Astrocyte (in vitro differentiated cells and primary cell): ENCODE results near the gene SETDB2. TPM values are rescaled to one million over a fixed set of nuclear protein-coding genes. Genes with fewer than 3 reads are reported as not detected.
A peak's percentile ranks its signal among the peaks of the same experiment; 100 is the strongest.

Experiments
- DNase-seq: peaks from one replicate; pipeline ENCODE4 v3.0.0-alpha.2; 2010; ENCODE audit warnings: low read depth
- FAIRE-seq: peaks from 2 replicates; lab custom pipeline; 2011; peaks lifted over from hg19 to GRCh38; lab: Jason Lieb, UNC
- H2AFZ ChIP-seq: 2 replicates; pipeline ENCODE4 v1.6.0; 2012; ENCODE audit warnings: low read depth, low read length, inconsistent platforms
- H3K27ac ChIP-seq: 2 replicates; pipeline ENCODE4 v1.5.1; 2011; ENCODE audit warnings: low read depth, low read length, inconsistent platforms
- H3K27me3 ChIP-seq: 2 replicates; pipeline ENCODE4 v1.6.0; 2011; ENCODE audit warnings: low read length, inconsistent platforms; ENCODE audit not compliant: insufficient read depth
- H3K36me3 ChIP-seq: 2 replicates; pipeline ENCODE4 v1.5.1; 2011; ENCODE audit warnings: low read length, inconsistent platforms; ENCODE audit not compliant: insufficient read depth
- H3K4me1 ChIP-seq: 2 replicates; pipeline ENCODE4 v1.5.1; 2011; ENCODE audit warnings: low read length, inconsistent platforms; ENCODE audit not compliant: insufficient read depth
- H3K4me2 ChIP-seq: 2 replicates; pipeline ENCODE4 v1.6.0; 2012; ENCODE audit warnings: low read length, inconsistent platforms
- H3K4me3 ChIP-seq: 2 replicates; pipeline ENCODE4 v1.5.1; 2011; ENCODE audit warnings: low read depth, mild to moderate bottlenecking, low read length, inconsistent platforms; ENCODE audit not compliant: insufficient read depth
- H3K79me2 ChIP-seq: 2 replicates; pipeline ENCODE4 v1.6.0; 2012; ENCODE audit warnings: mild to moderate bottlenecking, low read length, inconsistent platforms; ENCODE audit not compliant: insufficient read depth
- H3K9ac ChIP-seq: 2 replicates; pipeline ENCODE4 v1.6.0; 2012; ENCODE audit warnings: mild to moderate bottlenecking, low read length, inconsistent platforms
- H3K9me3 ChIP-seq: 2 replicates; pipeline ENCODE4 v1.5.1; 2012; ENCODE audit warnings: low read depth, mild to moderate bottlenecking, low read length, inconsistent platforms; ENCODE audit not compliant: insufficient read depth
- H4K20me1 ChIP-seq: 2 replicates; pipeline ENCODE4 v1.6.0; 2012; ENCODE audit warnings: low read length, inconsistent platforms; ENCODE audit not compliant: insufficient read depth
- H3K27ac Mint-ChIP-seq: one replicate; pipeline ENCODE4 v1.8.0; 2021; ENCODE audit warnings: mild to moderate bottlenecking, mixed read lengths; ENCODE audit not compliant: unreplicated experiment
- H3K27me3 Mint-ChIP-seq: one replicate; pipeline ENCODE4 v1.8.0; 2021; ENCODE audit warnings: low read depth, mixed read lengths; ENCODE audit not compliant: unreplicated experiment
- H3K36me3 Mint-ChIP-seq: one replicate; pipeline ENCODE4 v1.8.0; 2021; ENCODE audit warnings: low read depth, mixed read lengths; ENCODE audit not compliant: unreplicated experiment
- H3K4me1 Mint-ChIP-seq: one replicate; pipeline ENCODE4 v1.8.0; 2021; ENCODE audit warnings: low read depth, mixed read lengths; ENCODE audit not compliant: unreplicated experiment
- H3K4me3 Mint-ChIP-seq: one replicate; pipeline ENCODE4 v1.8.0; 2021; ENCODE audit warnings: mild to moderate bottlenecking, moderate library complexity, mixed read lengths; ENCODE audit not compliant: unreplicated experiment
- H3K9me3 Mint-ChIP-seq: one replicate; pipeline ENCODE4 v1.8.0; 2021; ENCODE audit warnings: mild to moderate bottlenecking, mixed read lengths; ENCODE audit not compliant: unreplicated experiment
- CTCF ChIP-seq: IDR thresholded peaks from 2 replicates; pipeline ENCODE4 v1.5.1; 2011; ENCODE audit warnings: low read depth, mild to moderate bottlenecking, inconsistent platforms, low read length, moderate library complexity; ENCODE audit not compliant: insufficient read depth
- EZH2 ChIP-seq: IDR thresholded peaks from 2 replicates; pipeline ENCODE4 v1.6.1; 2012; ENCODE audit warnings: mild to moderate bottlenecking, low read length, inconsistent platforms; ENCODE audit not compliant: insufficient read depth
- total RNA-seq: library from RNA; stranded (reverse); gene quantifications from 2 replicates; pipeline ENCODE4 v1.2.1, GENCODE V29; 2021

SETDB2 gene
- total RNA-seq, 1 donor from 2014 or later = 5.8 TPM

GRCh38 chr13:49409008-49409407, 35.1 kb upstream of the SETDB2 start:
- no peaks in the 10 kb centered on the region for H3K9me3 ChIP-seq
- no peaks in the 10 kb centered on the region for H3K27me3 ChIP-seq
- no peak overlapping the region for H2AFZ ChIP-seq
- no peak overlapping the region for H3K4me2 ChIP-seq
- Mint-ChIP-seq H3K36me3 (peaks cover 8% of the 10 kb centered on the region), H3K4me3 (no peak overlapping the region), H3K9me3 (peaks cover 9% of the 10 kb centered on the region), H3K27me3 (no peaks in the 10 kb centered on the region), H3K4me1 (peaks cover 8% of the 10 kb centered on the region), H3K27ac (peak overlapping the region; percentile 67)
- no peak overlapping the region for H3K9ac ChIP-seq
- TF ChIP-seq EZH2 (no peak), CTCF (no peak)
- no peak for DNase-seq
- H3K79me2 ChIP-seq = no peaks in the 10 kb centered on the region
- no peaks in the 10 kb centered on the region for H3K4me1 ChIP-seq
- H3K4me3 ChIP-seq = no peak overlapping the region
- H3K27ac ChIP-seq = no peak overlapping the region
- FAIRE-seq = no peak
- H4K20me1 ChIP-seq = no peaks in the 10 kb centered on the region
- no peaks in the 10 kb centered on the region for H3K36me3 ChIP-seq

- Histone ChIP-seq H4K20me1 (no peaks in the 10 kb centered on the region), H3K9me3 (no peaks in the 10 kb centered on the region), H3K27me3 (no peaks in the 10 kb centered on the region), H3K79me2 (no peaks in the 10 kb centered on the region), H3K9ac (no peak overlapping the region), H2AFZ (no peak overlapping the region), H3K4me2 (no peak overlapping the region), H3K4me3 (no peak overlapping the region), H3K4me1 (no peaks in the 10 kb centered on the region), H3K27ac (no peak overlapping the region), H3K36me3 (no peaks in the 10 kb centered on the region)
- peaks cover 5% of the 10 kb centered on the region for H3K4me1 Mint-ChIP-seq
- no peaks in the 10 kb centered on the region for H3K27me3 Mint-ChIP-seq
- peaks cover 4% of the 10 kb centered on the region for H3K36me3 Mint-ChIP-seq
- H3K4me3 Mint-ChIP-seq = no peak overlapping the region
- no peak for FAIRE-seq
- peaks cover 5% of the 10 kb centered on the region for H3K9me3 Mint-ChIP-seq
- DNase-seq = no peak
- TF ChIP-seq CTCF = no peak
- TF ChIP-seq EZH2 = no peak
- H3K27ac Mint-ChIP-seq = no peak overlapping the region
Measured at GRCh38 chr13:49410006-49410405, 34.1 kb upstream of the SETDB2 start.

GRCh38 chr13:49410477-49410876, 33.6 kb upstream of the SETDB2 start:
- Histone ChIP-seq H2AFZ (no peak overlapping the region), H4K20me1 (no peaks in the 10 kb centered on the region), H3K36me3 (no peaks in the 10 kb centered on the region), H3K79me2 (no peaks in the 10 kb centered on the region), H3K4me1 (no peaks in the 10 kb centered on the region), H3K4me3 (no peak overlapping the region), H3K9ac (no peak overlapping the region), H3K4me2 (no peak overlapping the region), H3K27ac (no peak overlapping the region), H3K9me3 (no peaks in the 10 kb centered on the region), H3K27me3 (no peaks in the 10 kb centered on the region)
- no peak for DNase-seq
- no peaks in the 10 kb centered on the region for H3K27me3 Mint-ChIP-seq
- no peak overlapping the region for H3K4me3 Mint-ChIP-seq
- no peak overlapping the region for H3K27ac Mint-ChIP-seq
- FAIRE-seq = no peak
- H3K36me3 Mint-ChIP-seq = peaks cover 4% of the 10 kb centered on the region
- H3K9me3 Mint-ChIP-seq = peaks cover 3% of the 10 kb centered on the region
- H3K4me1 Mint-ChIP-seq = peaks cover 5% of the 10 kb centered on the region
- no peak for TF ChIP-seq EZH2
- no peak for TF ChIP-seq CTCF
